GM12878 (cell line): Measurements from ENCODE around the gene JDP2. TPM values are rescaled to one million over a fixed set of nuclear protein-coding genes. Genes with fewer than 3 reads are reported as not detected.

ENCODE experiments used
- CBX5 ChIP-seq: sonication (generic); IDR thresholded peaks from 2 replicates; pipeline ENCODE4 v1.6.1; 2016; ENCODE audit warnings: low read depth, moderate library complexity, mild to moderate bottlenecking, inconsistent platforms
- CHD2 ChIP-seq: IDR thresholded peaks from 2 replicates; pipeline ENCODE4 v1.6.1; 2011; ENCODE audit warnings: low read depth, low read length, improper control_type of control experiment, borderline replicate concordance
- EGR1 ChIP-seq, 2 experiments: IDR thresholded peaks; 1 replicate in 1 of 2; 2 replicates in 1 of 2; pipeline ENCODE4 v1.6.1; 2011 to 2012; ENCODE audit warnings: low read depth in 2 of 2, low read length in 2 of 2, borderline replicate concordance in 1 of 2, mild to moderate bottlenecking in 1 of 2, moderate library complexity in 1 of 2
- NFYA ChIP-seq: IDR thresholded peaks from 2 replicates; pipeline ENCODE4 v1.6.1; 2011; ENCODE audit warnings: low read depth, mild to moderate bottlenecking, low read length, improper control_type of control experiment, borderline replicate concordance
- NFYB ChIP-seq: IDR thresholded peaks from 2 replicates; pipeline ENCODE4 v1.6.1; 2011; ENCODE audit warnings: low read depth, mild to moderate bottlenecking, low read length, improper control_type of control experiment, moderate library complexity; ENCODE audit not compliant: insufficient read depth
- SPI1 ChIP-seq: IDR thresholded peaks from 2 replicates; pipeline ENCODE4 v1.6.1; 2011; ENCODE audit warnings: low read depth, mild to moderate bottlenecking, low read length, moderate library complexity, borderline replicate concordance; ENCODE audit not compliant: insufficient read depth
- WRNIP1 ChIP-seq: IDR thresholded peaks from 2 replicates; pipeline ENCODE4 v1.6.1; 2011; ENCODE audit warnings: low read depth, low read length, improper control_type of control experiment, borderline replicate concordance
- polyA plus RNA-seq, 11 experiments: library from polyadenylated mRNA; depleted of rRNA in 4 of 11; unstranded in 6 of 11; stranded (reverse) in 5 of 11; fragments of >200 nt; fragmentation: Nextera tagmentation in 4 of 11; fragmentation: Illumina TruSeq in 1 of 11; extraction: Ambion mirVana in 4 of 11; extraction: Trizol in 1 of 11; gene quantifications; 1 replicate in 1 of 11; 2 replicates in 10 of 11; pipeline versions ENCODE4 v1.2.1 to v1.2.3, GENCODE V29; 2011 to 2016; ENCODE audit warnings: inconsistent platforms in 2 of 11, missing spikeins in 2 of 11, low read depth in 1 of 11
- total RNA-seq, 4 experiments: library from RNA; depleted of rRNA in 3 of 4; stranded (reverse); fragments of >200 nt in 3 of 4; fragmentation: Illumina TruSeq in 1 of 4; extraction: Trizol in 1 of 4; gene quantifications; 2 replicates each; pipeline versions ENCODE4 v1.2.1 to v1.2.3, GENCODE V29; 2013 to 2021
- TF ChIP-seq, protein P1 (sequence below): fragments of 450-650 bp; formaldehyde crosslinking; IDR thresholded peaks from 2 replicates; pipeline ENCODE4 v1.4.0; 2020; ENCODE audit warnings: mild to moderate bottlenecking, moderate library complexity
- TF ChIP-seq, protein P2 (sequence below): fragments of 450-650 bp; IDR thresholded peaks from 2 replicates; pipeline ENCODE4 v1.6.1; 2017; ENCODE audit warnings: antibody characterized with exemption, mild to moderate bottlenecking, moderate library complexity
- TF ChIP-seq, protein P3 (sequence below), 3 experiments: IDR thresholded peaks in 2 of 3; conservative IDR thresholded peaks in 1 of 3; 2 replicates each; pipeline ENCODE4 v1.5.1; 2011; ENCODE audit warnings: low read depth in 3 of 3, low read length in 3 of 3, mild to moderate bottlenecking in 3 of 3, control low read depth in 2 of 3, moderate library complexity in 2 of 3, inconsistent platforms in 1 of 3, mixed read lengths in 1 of 3; ENCODE audit not compliant: control insufficient read depth in 2 of 3, insufficient read depth in 1 of 3; ENCODE audit errors: extremely low read depth in 1 of 3

The JDP2 gene
- total and polyA plus RNA-seq, 10 of the 15 experiments (the other 5 are each of a cell fraction or from before 2014, with no cell fraction given) = 0.71 to 21.3 (median 11.2) TPM

DNA sequence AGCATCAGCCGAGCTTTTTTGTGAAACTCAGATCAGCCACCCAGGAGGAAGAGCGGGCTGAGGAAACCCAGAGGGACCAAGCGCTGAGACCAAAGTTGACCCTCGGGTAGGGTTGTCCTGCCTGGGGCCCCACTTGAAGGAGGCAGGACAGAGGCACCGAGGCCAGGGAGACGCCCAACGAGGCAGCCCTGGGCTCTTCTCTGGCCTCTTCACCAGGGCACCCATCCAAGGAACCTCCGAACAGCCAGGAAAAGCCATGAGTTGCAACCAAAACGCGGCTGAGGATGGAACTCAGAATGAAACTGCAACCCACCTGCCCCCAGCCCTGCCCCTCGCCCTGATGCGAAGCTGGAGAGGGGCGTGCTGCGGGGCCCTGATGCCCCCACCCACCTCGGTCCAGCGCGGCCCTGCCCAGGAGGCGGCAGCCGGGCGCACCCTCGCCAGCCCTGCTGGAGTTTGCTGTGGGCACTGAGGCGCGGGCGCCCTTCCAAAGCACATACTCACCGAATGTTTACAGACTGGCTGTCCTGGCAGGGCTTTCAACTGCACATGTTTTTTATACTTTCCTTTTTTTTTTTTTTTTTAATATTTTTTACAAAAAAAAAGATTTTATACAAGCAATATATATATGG, 41.9 kb downstream of the JDP2 start (continued):
- TF ChIP-seq, protein P1, sequence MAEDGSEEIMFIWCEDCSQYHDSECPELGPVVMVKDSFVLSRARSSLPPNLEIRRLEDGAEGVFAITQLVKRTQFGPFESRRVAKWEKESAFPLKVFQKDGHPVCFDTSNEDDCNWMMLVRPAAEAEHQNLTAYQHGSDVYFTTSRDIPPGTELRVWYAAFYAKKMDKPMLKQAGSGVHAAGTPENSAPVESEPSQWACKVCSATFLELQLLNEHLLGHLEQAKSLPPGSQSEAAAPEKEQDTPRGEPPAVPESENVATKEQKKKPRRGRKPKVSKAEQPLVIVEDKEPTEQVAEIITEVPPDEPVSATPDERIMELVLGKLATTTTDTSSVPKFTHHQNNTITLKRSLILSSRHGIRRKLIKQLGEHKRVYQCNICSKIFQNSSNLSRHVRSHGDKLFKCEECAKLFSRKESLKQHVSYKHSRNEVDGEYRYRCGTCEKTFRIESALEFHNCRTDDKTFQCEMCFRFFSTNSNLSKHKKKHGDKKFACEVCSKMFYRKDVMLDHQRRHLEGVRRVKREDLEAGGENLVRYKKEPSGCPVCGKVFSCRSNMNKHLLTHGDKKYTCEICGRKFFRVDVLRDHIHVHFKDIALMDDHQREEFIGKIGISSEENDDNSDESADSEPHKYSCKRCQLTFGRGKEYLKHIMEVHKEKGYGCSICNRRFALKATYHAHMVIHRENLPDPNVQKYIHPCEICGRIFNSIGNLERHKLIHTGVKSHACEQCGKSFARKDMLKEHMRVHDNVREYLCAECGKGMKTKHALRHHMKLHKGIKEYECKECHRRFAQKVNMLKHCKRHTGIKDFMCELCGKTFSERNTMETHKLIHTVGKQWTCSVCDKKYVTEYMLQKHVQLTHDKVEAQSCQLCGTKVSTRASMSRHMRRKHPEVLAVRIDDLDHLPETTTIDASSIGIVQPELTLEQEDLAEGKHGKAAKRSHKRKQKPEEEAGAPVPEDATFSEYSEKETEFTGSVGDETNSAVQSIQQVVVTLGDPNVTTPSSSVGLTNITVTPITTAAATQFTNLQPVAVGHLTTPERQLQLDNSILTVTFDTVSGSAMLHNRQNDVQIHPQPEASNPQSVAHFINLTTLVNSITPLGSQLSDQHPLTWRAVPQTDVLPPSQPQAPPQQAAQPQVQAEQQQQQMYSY (CRISPR knock-in tag) = no peak
- TF ChIP-seq NFYB (no peak), CHD2 (no peak), EGR1 (IDR thresholded peaks at IDR 0.05; ENCODE audit: borderline replicate concordance in 1 of 2, low read depth in 2 of 2, low read length in 2 of 2) (no peak), CBX5 (no peak), NFYA (no peak), SPI1 (no peak), WRNIP1 (no peak)
- TF ChIP-seq, protein P2, sequence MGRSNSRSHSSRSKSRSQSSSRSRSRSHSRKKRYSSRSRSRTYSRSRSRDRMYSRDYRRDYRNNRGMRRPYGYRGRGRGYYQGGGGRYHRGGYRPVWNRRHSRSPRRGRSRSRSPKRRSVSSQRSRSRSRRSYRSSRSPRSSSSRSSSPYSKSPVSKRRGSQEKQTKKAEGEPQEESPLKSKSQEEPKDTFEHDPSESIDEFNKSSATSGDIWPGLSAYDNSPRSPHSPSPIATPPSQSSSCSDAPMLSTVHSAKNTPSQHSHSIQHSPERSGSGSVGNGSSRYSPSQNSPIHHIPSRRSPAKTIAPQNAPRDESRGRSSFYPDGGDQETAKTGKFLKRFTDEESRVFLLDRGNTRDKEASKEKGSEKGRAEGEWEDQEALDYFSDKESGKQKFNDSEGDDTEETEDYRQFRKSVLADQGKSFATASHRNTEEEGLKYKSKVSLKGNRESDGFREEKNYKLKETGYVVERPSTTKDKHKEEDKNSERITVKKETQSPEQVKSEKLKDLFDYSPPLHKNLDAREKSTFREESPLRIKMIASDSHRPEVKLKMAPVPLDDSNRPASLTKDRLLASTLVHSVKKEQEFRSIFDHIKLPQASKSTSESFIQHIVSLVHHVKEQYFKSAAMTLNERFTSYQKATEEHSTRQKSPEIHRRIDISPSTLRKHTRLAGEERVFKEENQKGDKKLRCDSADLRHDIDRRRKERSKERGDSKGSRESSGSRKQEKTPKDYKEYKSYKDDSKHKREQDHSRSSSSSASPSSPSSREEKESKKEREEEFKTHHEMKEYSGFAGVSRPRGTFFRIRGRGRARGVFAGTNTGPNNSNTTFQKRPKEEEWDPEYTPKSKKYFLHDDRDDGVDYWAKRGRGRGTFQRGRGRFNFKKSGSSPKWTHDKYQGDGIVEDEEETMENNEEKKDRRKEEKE = no peak
- TF ChIP-seq, protein P3, sequence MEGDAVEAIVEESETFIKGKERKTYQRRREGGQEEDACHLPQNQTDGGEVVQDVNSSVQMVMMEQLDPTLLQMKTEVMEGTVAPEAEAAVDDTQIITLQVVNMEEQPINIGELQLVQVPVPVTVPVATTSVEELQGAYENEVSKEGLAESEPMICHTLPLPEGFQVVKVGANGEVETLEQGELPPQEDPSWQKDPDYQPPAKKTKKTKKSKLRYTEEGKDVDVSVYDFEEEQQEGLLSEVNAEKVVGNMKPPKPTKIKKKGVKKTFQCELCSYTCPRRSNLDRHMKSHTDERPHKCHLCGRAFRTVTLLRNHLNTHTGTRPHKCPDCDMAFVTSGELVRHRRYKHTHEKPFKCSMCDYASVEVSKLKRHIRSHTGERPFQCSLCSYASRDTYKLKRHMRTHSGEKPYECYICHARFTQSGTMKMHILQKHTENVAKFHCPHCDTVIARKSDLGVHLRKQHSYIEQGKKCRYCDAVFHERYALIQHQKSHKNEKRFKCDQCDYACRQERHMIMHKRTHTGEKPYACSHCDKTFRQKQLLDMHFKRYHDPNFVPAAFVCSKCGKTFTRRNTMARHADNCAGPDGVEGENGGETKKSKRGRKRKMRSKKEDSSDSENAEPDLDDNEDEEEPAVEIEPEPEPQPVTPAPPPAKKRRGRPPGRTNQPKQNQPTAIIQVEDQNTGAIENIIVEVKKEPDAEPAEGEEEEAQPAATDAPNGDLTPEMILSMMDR (IDR thresholded peaks at IDR 0.05 in 2 of 3, conservative IDR thresholded peaks at IDR 0.05 in 1 of 3; ENCODE audit: control insufficient read depth in 2 of 3, extremely low read depth in 1 of 3, insufficient read depth in 1 of 3, low read depth in 3 of 3, low read length in 3 of 3) = no peak
